ENCODE measurements around the gene OR2T3. TPM values are rescaled to one million over a fixed set of nuclear protein-coding genes. Genes with fewer than 3 reads are reported as not detected.

The OR2T3 gene
- not detected in 2 replicates for total RNA-seq

GRCh38 chr1:248473051-248473450 lies at the start of gene OR2T3:
Gene OR2T3 (plus strand): TSS chr1:248473351. CDS start chr1:248473351, 0 bp downstream.

DNA sequence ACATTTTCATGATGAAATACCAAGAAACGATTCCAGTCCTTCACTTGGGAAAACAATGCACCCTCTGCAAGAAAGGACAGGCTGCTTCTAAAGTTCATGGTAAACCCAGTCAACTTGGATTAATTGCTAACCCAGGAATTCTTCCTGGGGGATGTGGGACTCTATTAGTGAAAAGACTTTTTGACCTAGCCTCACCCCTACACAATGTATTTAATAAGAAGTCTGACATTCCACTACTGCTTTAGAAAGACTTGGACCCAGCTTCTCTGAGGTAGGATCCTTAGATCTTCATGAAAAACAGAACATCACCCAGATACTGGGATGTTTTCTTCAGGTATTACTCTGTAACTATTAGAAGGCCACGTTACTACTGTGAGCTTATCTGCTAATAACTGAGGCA lies 27.8 kb upstream of the OR2T3 start, which contains the start of gene OR2T2:
Gene OR2T2, plus strand, starts transcription at position 239 of the 400 bp plus-strand sequence. CDS start 7,161 bp downstream, outside the sequence.

GRCh38 chr1:248488289-248488688 lies 15.1 kb downstream of the OR2T3 start, which contains the start of gene OR2T5:
Gene OR2T5 (plus strand): TSS chr1:248488589. CDS start chr1:248488589, 0 bp downstream.

DNA sequence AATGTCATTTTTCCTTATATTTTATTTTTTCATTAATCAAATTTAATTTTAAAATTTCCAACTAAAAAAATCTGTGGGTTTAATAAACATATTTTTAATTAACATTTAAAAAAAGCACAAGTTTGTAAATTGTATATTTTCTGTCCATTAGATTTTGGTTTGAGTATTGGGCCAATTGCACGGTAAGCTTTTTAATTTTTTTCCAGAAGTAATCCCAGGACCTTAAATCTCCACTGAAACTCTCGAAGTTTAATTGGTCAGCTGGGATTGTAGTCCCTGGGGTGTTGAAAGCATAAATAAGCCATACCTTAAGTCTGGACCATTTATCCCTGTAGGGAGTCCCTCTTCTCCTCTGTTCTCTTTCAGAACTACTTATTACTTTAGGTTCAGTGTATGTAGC lies 34.6 kb downstream of the OR2T3 start, which contains the start of gene OR2G6:
Gene OR2G6, plus strand, starts transcription at position 301 of the 400 bp plus-strand sequence. CDS start 13,574 bp downstream, outside the sequence.

Other genes starting within 250 kb of the OR2T3 start
- not detected in 2 replicates for gene OR2M4, start 241.9 kb upstream of the OR2T3 start, total RNA-seq
- gene OR2T33, start 195.4 kb upstream of the OR2T3 start, total RNA-seq: not detected in 2 replicates
- gene OR2T12, start 169.9 kb upstream of the OR2T3 start, total RNA-seq: not detected in 2 replicates
- gene OR2M7, start 148.8 kb upstream of the OR2T3 start, total RNA-seq: not detected in 2 replicates
- gene OR14C36, start 124.6 kb upstream of the OR2T3 start, total RNA-seq: not detected in 2 replicates
- gene OR2T4, start 111.7 kb upstream of the OR2T3 start, total RNA-seq: not detected in 2 replicates
- not detected in 2 replicates for gene OR2T6, start 97.6 kb upstream of the OR2T3 start, total RNA-seq
- gene OR2T1, start 70.3 kb upstream of the OR2T3 start, total RNA-seq: not detected in 2 replicates
- gene OR2T2, start 27.7 kb upstream of the OR2T3 start, total RNA-seq: not detected in 2 replicates
- gene OR2T5, start 15.2 kb downstream of the OR2T3 start, total RNA-seq: not detected in 2 replicates
- not detected in 2 replicates for gene OR2G6, start 34.7 kb downstream of the OR2T3 start, total RNA-seq
- not detected in 2 replicates for gene OR2T29, start 89.4 kb downstream of the OR2T3 start, total RNA-seq
- gene OR2T34, start 101.4 kb downstream of the OR2T3 start, total RNA-seq: not detected in 2 replicates
- not detected in 2 replicates for gene OR2T10, start 124.3 kb downstream of the OR2T3 start, total RNA-seq
- gene OR2T11, start 161.7 kb downstream of the OR2T3 start, total RNA-seq: not detected in 2 replicates
- gene OR2T35, start 171.9 kb downstream of the OR2T3 start, total RNA-seq: not detected in 2 replicates
- gene OR2T27, start 182.2 kb downstream of the OR2T3 start, total RNA-seq: not detected in 2 replicates
- gene OR14I1, start 229.4 kb downstream of the OR2T3 start, total RNA-seq: not detected in 2 replicates

All from smooth muscle cell of bladder (primary cell).